H1 (cell line): ENCODE results near the gene NUTM1. TPM values are rescaled to one million over a fixed set of nuclear protein-coding genes. Genes with fewer than 3 reads are reported as not detected.

Source experiments
- CBX8 ChIP-seq: fragments of 300-800, 300-1000 bp; sonication (generic); IDR thresholded peaks from 2 replicates; pipeline ENCODE4 v1.7.1; 2016; ENCODE audit warnings: low read depth, low read length, borderline replicate concordance
- CEBPB ChIP-seq: IDR thresholded peaks from 2 replicates; pipeline ENCODE4 v1.6.1; 2012; ENCODE audit warnings: low read depth, low read length
- KDM4A ChIP-seq: IDR thresholded peaks from one replicate; pipeline ENCODE4 v1.7.1; 2012; ENCODE audit warnings: low read depth, mild to moderate bottlenecking, moderate library complexity, low read length, inconsistent platforms; ENCODE audit not compliant: severe bottlenecking
- SUZ12 ChIP-seq: fragments of 200-600 bp; sonication (generic); IDR thresholded peaks from 2 replicates; pipeline ENCODE4 v1.6.1; 2012; ENCODE audit warnings: mild to moderate bottlenecking, inconsistent platforms, low read length, moderate library complexity, mixed read lengths
- polyA plus RNA-seq, 7 experiments: library from polyadenylated mRNA; depleted of rRNA in 3 of 7; stranded (reverse) in 5 of 7; unstranded in 2 of 7; fragments of >200 nt in 5 of 7; fragments of 200-250 nt in 2 of 7; gene quantifications; 1 replicate in 5 of 7; 2 replicates in 1 of 7; 4 replicates in 1 of 7; pipeline versions ENCODE4 v1.2.1 to v1.2.3, GENCODE V29; 2011 to 2013; ENCODE audit warnings: missing spikeins in 2 of 7, mixed read lengths in 2 of 7
- total RNA-seq: library from RNA; stranded (reverse); fragmentation: NEBNext Ultra II Directional; extraction: Animal tissue kit (Norgen Biotek cat#: 25700); gene quantifications from 2 replicates; pipeline ENCODE4 v1.2.1, GENCODE V29; 2021
- TF ChIP-seq, protein P1 (sequence below): IDR thresholded peaks from 2 replicates; pipeline ENCODE4 v1.6.1; 2012; ENCODE audit warnings: inconsistent platforms
- TF ChIP-seq, protein P2 (sequence below): IDR thresholded peaks from 2 replicates; pipeline ENCODE4 v1.6.1; 2011; ENCODE audit warnings: low read length, improper control_type of control experiment
- TF ChIP-seq, protein P3 (sequence below): IDR thresholded peaks from 2 replicates; pipeline ENCODE4 v1.6.1; 2011; ENCODE audit warnings: low read depth, mild to moderate bottlenecking, low read length; ENCODE audit not compliant: insufficient read depth

Gene NUTM1
- total and polyA plus RNA-seq, 2 of the 8 experiments (the other 6 are each of a cell fraction or from before 2014, with no cell fraction given) = 0.39 to 0.60 TPM

DNA sequence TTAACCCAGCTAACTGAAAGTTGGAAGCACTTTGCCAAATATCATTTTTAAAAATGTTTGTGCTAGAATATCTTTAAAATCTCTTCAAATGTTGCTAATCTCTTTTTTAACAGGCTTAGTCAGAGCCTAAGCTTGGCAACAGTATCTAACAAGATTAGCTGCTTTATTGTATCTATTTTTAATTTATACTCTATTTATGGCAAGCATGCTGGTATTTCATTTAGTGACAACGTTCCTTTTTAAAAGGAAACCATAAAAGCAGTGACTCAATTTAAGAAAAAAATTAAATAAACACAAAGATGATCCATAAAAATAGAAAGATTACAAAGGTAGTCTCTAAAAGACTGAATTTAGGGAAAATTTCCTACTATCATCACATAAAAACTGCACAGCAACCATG lies 46.1 kb upstream of the NUTM1 start (continued):
- TF ChIP-seq SUZ12 (no peak), CEBPB (no peak), CBX8 (no peak), KDM4A (no peak)
- TF ChIP-seq, protein P1, sequence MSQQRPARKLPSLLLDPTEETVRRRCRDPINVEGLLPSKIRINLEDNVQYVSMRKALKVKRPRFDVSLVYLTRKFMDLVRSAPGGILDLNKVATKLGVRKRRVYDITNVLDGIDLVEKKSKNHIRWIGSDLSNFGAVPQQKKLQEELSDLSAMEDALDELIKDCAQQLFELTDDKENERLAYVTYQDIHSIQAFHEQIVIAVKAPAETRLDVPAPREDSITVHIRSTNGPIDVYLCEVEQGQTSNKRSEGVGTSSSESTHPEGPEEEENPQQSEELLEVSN = no peak
- TF ChIP-seq, protein P2, sequence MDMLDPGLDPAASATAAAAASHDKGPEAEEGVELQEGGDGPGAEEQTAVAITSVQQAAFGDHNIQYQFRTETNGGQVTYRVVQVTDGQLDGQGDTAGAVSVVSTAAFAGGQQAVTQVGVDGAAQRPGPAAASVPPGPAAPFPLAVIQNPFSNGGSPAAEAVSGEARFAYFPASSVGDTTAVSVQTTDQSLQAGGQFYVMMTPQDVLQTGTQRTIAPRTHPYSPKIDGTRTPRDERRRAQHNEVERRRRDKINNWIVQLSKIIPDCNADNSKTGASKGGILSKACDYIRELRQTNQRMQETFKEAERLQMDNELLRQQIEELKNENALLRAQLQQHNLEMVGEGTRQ = no peak
- TF ChIP-seq, protein P3, sequence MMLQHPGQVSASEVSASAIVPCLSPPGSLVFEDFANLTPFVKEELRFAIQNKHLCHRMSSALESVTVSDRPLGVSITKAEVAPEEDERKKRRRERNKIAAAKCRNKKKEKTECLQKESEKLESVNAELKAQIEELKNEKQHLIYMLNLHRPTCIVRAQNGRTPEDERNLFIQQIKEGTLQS = no peak
